AG09319 (cell line): Measurements from ENCODE around the gene GCK.

Experiments
- DNase-seq: peaks from one replicate; pipeline ENCODE4 v3.0.0-alpha.2; 2010; ENCODE audit warnings: low read depth; ENCODE audit errors: extremely low read depth
- TF ChIP-seq, protein P1 (sequence below): IDR thresholded peaks from 2 replicates; pipeline ENCODE4 v1.5.1; 2011; ENCODE audit warnings: low read depth, mild to moderate bottlenecking, inconsistent platforms, low read length, moderate library complexity

The GCK gene

DNA sequence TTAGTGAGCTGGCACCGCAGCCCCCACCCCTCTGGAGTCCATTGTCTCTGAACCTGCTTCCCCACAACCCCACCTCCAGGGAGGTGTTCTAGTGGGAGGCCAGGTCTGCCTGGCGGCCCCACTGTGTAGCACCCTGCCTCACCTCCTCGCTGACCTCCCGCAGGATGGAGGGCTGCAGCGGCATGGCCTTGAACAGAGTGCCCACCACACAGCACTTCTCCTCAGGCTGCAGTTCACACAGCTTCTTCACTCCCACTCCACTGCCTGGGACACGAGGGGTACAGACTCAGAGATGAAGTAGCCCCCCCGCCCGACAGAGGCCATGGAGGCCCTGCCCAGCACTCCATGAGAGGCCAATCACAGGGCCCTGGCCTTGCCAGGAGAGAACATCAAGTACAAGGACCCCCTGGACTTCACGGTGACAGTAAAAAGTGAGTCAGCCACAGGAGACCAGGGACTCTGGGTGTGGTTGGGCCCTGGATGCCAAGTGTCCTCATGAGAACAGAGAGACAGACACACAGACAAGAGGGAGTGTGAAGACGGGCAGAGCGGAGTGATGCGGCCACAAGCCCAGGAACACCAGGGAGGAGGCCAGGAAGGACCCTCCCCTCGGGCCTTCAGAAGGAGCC lies 71.3 kb downstream of the GCK start:
- DNase-seq = no peak
- TF ChIP-seq, protein P1, sequence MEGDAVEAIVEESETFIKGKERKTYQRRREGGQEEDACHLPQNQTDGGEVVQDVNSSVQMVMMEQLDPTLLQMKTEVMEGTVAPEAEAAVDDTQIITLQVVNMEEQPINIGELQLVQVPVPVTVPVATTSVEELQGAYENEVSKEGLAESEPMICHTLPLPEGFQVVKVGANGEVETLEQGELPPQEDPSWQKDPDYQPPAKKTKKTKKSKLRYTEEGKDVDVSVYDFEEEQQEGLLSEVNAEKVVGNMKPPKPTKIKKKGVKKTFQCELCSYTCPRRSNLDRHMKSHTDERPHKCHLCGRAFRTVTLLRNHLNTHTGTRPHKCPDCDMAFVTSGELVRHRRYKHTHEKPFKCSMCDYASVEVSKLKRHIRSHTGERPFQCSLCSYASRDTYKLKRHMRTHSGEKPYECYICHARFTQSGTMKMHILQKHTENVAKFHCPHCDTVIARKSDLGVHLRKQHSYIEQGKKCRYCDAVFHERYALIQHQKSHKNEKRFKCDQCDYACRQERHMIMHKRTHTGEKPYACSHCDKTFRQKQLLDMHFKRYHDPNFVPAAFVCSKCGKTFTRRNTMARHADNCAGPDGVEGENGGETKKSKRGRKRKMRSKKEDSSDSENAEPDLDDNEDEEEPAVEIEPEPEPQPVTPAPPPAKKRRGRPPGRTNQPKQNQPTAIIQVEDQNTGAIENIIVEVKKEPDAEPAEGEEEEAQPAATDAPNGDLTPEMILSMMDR = no peak

DNA sequence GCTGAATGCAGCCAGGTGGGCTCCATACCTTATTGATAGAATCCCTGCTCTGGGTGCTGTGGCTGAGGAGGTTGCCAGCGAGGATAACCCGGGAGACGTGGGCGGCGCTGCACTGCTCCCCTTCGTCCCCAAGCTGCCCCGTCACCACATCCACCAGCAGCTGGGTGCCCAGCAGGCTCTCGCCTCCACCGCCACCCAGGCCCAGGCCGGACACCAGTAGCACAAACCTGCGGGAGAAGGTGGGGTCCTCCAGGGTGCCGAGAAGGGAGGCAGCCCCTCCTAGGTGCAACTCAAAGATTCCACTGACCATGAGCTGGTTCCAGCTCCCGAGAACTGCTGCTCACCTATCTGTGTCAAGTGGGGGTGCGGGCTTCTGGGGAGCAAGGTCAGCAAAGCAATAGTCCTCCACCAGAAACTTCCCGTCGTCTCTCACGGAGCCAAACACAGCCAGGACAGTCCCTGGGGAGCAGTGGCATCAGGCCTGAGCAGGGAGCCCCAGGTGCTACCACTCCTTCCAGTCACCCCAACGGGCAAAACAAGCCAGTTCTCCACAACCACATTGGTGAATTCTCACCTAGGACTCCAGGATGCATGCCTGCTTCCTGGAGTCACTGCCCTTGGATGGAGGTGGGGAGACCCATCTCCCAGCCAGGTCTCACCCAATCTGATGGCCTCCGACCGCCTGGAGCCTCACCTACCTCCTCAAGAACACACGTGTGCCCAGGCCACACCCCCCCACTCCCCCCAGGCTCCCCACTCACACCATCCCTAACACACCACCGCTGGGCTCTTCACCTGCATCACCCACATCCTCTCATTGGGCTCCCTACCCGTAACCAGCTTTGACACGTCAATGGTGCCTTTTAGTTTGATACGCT lies 72.2 kb downstream of the GCK start:
- DNase-seq = no peak
- TF ChIP-seq, protein P1 = no peak

DNA sequence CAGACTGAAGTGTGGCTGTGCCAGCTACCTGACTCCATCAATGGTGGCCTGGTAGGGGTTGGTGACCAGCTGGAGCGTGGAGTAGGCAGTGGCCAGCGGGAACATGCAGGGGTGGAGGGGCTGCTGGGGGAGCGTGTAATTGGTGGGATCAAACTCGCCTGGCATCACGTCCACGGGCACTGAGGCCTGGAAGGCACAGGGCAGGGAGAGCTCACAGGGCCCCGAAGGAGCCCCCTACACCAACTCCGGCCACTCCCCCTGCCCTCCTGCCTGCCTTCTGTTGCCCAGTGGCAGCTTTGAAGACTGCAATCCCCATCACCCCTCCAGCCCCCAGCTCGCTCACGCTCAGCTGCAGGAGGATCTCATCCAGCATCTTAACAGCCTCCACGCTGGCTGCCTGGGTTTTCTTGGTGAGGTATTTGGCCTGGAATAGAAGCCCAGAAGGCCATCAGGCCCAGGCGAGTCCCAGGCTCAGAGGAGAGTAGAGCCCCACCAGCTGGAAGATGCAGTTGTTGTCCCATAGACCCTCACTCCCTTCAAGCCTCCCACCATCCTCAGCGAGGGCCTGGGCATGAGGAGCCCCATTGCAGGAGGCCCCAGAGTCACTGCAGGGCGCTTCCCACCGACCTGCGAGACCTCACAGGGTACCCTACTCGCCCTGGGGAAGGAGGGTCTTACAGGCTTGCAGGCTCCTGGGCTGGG lies 73.0 kb downstream of the GCK start:
- TF ChIP-seq, protein P1 = no peak
- no peak for DNase-seq

DNA sequence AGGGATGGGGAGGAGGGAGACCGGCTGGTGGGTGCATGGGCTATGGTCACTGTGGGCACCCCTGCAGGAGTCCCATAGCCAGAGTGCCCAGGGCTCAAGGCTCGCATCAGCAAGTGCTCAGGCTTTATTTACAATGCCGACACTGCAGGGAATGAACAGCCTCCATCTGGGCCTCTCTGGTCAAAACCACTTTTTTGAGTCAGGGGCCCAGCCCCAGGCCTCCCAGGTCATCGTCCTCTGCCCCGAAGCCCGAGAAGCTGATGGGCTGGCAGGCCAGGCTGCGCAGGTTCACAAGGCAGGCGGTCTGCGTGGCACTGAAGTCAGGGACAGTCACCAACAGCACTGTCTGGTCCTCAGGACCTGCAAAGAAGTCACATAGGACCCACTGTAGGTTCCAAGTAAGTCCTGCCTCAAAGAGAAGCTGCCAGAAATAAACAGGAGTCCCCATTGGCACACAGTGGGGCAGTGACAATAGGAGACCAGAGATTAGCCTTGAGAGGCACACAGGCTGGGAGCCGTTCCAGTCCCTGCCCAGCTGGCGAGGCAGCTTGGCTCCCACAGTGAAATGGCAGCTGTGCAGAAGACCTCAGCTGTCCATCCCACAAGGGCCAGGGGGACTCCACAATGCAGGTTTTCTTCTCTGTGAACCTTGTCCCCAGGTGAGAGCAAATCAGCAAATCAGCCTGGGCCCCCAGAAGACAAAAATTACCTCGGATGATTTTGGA lies 74.5 kb downstream of the GCK start:
- no peak for DNase-seq
- TF ChIP-seq, protein P1 = no peak

DNA sequence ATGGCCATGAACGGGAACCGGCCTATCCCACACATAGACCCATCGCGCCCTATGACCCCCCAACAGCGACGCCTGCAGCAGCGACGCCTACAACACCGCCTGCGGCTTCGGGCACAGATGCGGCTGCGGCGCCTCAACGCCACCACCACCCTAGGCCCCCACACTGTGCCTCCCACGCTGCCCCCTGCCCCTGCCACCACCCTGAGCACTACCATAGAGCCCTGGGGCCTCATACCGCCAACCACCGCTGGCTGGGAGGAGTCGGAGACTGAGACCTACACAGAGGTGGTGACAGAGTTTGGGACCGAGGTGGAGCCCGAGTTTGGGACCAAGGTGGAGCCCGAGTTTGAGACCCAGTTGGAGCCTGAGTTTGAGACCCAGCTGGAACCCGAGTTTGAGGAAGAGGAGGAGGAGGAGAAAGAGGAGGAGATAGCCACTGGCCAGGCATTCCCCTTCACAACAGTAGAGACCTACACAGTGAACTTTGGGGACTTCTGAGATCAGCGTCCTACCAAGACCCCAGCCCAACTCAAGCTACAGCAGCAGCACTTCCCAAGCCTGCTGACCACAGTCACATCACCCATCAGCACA lies 75.4 kb downstream of the GCK start:
- TF ChIP-seq, protein P1 = no peak
- DNase-seq = no peak

DNA sequence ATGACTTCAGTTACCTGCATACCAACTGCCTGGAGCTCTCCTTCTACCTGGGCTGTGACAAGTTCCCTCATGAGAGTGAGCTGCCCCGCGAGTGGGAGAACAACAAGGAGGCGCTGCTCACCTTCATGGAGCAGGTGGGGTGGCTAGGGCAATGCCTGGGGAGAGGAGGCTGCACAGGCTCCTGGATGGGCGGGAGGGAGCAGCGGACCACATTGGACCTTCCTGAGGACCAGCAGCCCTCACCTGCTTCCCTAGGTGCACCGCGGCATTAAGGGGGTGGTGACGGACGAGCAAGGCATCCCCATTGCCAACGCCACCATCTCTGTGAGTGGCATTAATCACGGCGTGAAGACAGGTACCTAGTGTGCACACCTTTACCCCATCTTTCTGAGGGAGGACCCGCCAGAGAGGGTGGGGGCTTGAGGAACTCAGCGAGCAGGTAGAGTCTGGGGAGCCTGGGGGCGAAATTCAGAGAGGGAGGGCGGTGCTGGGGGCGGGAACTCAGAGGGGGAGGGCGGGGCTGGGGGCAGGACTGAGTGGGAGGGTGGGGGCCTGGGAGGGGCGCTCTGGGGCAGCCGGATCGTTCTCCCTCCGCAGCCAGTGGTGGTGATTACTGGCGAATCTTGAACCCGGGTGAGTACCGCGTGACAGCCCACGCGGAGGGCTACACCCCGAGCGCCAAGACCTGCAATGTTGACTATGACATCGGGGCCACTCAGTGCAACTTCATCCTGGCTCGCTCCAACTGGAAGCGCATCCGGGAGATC lies 76.1 kb downstream of the GCK start:
- DNase-seq = no peak
- TF ChIP-seq, protein P1 = no peak
